GM12878 (cell line): Measurements from ENCODE around the gene CMSS1.

Experiments
- DPF2 ChIP-seq: fragments of 450-650 bp; IDR thresholded peaks from 2 replicates; pipeline ENCODE4 v1.6.1; 2017; ENCODE audit warnings: mild to moderate bottlenecking
- SIN3A ChIP-seq: IDR thresholded peaks from 2 replicates; pipeline ENCODE4 v1.6.1; 2012; ENCODE audit warnings: low read depth, low read length, improper control_type of control experiment
- TAF1 ChIP-seq: IDR thresholded peaks from 2 replicates; pipeline ENCODE4 v1.6.1; 2011; ENCODE audit warnings: mild to moderate bottlenecking, low read depth, low read length, borderline replicate concordance
- TCF7 ChIP-seq: IDR thresholded peaks from 2 replicates; pipeline ENCODE4 v1.6.1; 2014; ENCODE audit warnings: antibody characterized with exemption, borderline replicate concordance
- TF ChIP-seq, protein P1 (sequence below): fragments of 450-650 bp; IDR thresholded peaks from 2 replicates; pipeline ENCODE4 v1.6.1; 2016; ENCODE audit warnings: mild to moderate bottlenecking

DNA sequence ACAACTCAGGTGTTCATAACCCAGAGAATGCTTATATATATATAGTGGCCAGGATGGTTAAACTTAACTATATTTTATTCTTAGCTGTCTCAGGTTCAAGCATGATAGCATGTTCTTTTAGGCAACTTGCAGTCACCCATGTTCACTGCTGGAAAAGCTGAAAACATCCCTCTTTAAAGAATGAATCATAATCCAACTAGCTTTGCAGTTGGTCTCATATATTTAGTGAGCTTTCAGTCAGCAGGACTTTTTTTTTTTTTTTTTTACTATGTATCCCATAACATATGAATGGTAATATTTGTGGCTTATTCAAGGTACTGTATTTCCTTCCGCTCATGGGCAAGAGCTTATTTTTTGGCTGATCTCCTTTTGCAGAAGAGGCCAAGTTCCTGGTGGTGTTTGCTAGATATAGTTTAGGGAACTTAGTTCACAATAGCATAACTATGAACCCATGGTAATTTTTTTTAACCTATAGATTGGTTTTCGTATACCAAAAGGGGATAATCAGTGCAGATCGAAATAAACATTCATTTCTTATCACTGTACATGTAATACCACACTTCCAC is 77.6 kb downstream of the CMSS1 start:
- TF ChIP-seq TAF1 (no peak), DPF2 (no peak), SIN3A (no peak), TCF7 (no peak)
- TF ChIP-seq, protein P1, sequence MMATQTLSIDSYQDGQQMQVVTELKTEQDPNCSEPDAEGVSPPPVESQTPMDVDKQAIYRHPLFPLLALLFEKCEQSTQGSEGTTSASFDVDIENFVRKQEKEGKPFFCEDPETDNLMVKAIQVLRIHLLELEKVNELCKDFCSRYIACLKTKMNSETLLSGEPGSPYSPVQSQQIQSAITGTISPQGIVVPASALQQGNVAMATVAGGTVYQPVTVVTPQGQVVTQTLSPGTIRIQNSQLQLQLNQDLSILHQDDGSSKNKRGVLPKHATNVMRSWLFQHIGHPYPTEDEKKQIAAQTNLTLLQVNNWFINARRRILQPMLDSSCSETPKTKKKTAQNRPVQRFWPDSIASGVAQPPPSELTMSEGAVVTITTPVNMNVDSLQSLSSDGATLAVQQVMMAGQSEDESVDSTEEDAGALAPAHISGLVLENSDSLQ: no peak
